HG03565 (cell line): ENCODE results near the gene RARG.

Experiments used
- ATAC-seq: cut with Tn5 transposase; IDR thresholded peaks from one replicate; pipeline ENCODE4 v1.9.1; 2021; ENCODE audit warnings: mild to moderate bottlenecking, moderate library complexity; ENCODE audit not compliant: unreplicated experiment

The RARG gene

GRCh38 chr12:53231921-53232645, at the start of gene RARG:
Gene RARG (minus strand): TSS chr12:53232209. CDS start chr12:53227545, 4,664 bp downstream.
- no peak for ATAC-seq

- ATAC-seq: no peak
Observed at GRCh38 chr12:53279888-53280498, 48.0 kb upstream of the RARG start.

- no peak for ATAC-seq
Observed at GRCh38 chr12:53279283-53279869, 47.4 kb upstream of the RARG start.

- ATAC-seq: no peak
Observed at GRCh38 chr12:53277981-53278380, 46.0 kb upstream of the RARG start.

- no peak for ATAC-seq
Observed at GRCh38 chr12:53276511-53276910, 44.5 kb upstream of the RARG start.

- no peak for ATAC-seq
Observed at GRCh38 chr12:53274445-53274844, 42.4 kb upstream of the RARG start.

GRCh38 chr12:53268630-53269562, 36.9 kb upstream of the RARG start:
- no peak for ATAC-seq

GRCh38 chr12:53267999-53268629, 36.1 kb upstream of the RARG start, which contains the start of gene ESPL1:
Gene ESPL1 (plus strand): TSS chr12:53268299. CDS start chr12:53268767, 468 bp downstream.
- peak; percentile 69 for ATAC-seq

- ATAC-seq: no peak
Observed at GRCh38 chr12:53267306-53267998, 35.4 kb upstream of the RARG start.

GRCh38 chr12:53265783-53266182, 33.8 kb upstream of the RARG start:
- no peak for ATAC-seq

- ATAC-seq: no peak
Observed at GRCh38 chr12:53259891-53260290, 27.9 kb upstream of the RARG start.

GRCh38 chr12:53258541-53259539, 26.8 kb upstream of the RARG start:
- ATAC-seq: no peak

- ATAC-seq: no peak
Observed at GRCh38 chr12:53255996-53256395, 24.0 kb upstream of the RARG start.

- no peak for ATAC-seq
Observed at GRCh38 chr12:53254816-53255545, 23.0 kb upstream of the RARG start.

- ATAC-seq: no peak
Observed at GRCh38 chr12:53253298-53253697, 21.3 kb upstream of the RARG start.

GRCh38 chr12:53252349-53252916, 20.4 kb upstream of the RARG start:
- no peak for ATAC-seq

- ATAC-seq: peak; percentile 53
Observed at GRCh38 chr12:53251477-53252348, 19.7 kb upstream of the RARG start.
